ENCODE measurements around the gene COL13A1. TPM values are rescaled to one million over a fixed set of nuclear protein-coding genes. Genes with fewer than 3 reads are reported as not detected.
A peak's percentile ranks its signal among the peaks of the same experiment; 100 is the strongest.

COL13A1 gene
- polyA plus RNA-seq, 1 of the 3 experiments (the other 2 are of a cell fraction) = 26.7 TPM

GRCh38 chr10:69974551-69975155 lies 172.9 kb downstream of the COL13A1 start (continued):
- TF ChIP-seq PBX3 (IDR thresholded peaks at IDR 0.05) (peak; percentile 70), USF2 (IDR thresholded peaks at IDR 0.05; ENCODE audit: borderline replicate concordance, low read depth, low read length) (no peak), SIN3A (IDR thresholded peaks at IDR 0.05; ENCODE audit: borderline replicate concordance, low read depth, low read length) (no peak), CHD2 (IDR thresholded peaks at IDR 0.05; ENCODE audit: low read length, partially characterized antibody) (peak; percentile 94), EP300 (IDR thresholded peaks at IDR 0.05; ENCODE audit: borderline replicate concordance in 1 of 2, low read depth in 1 of 2, low read length in 1 of 2) (peak in 1 of 2 experiments; percentile 90; a peak in 3 of 4 replicates), USF1 (IDR thresholded peaks at IDR 0.05; ENCODE audit: borderline replicate concordance, low read depth) (no peak), ELF1 (IDR thresholded peaks at IDR 0.05) (no peak), TAF1 (IDR thresholded peaks at IDR 0.05; ENCODE audit: borderline replicate concordance, low read depth, low read length) (no peak), FOXM1 (IDR thresholded peaks at IDR 0.05; ENCODE audit: low read depth) (no peak), IRF3 (IDR thresholded peaks at IDR 0.05; ENCODE audit: low read depth, low read length) (peak; percentile 14; the same call in 1 of the 2 replicates), MXI1 (IDR thresholded peaks at IDR 0.05; ENCODE audit: low read depth, low read length) (peak; percentile 20; the same call in 1 of the 2 replicates), MAX (IDR thresholded peaks at IDR 0.05; ENCODE audit: low read depth) (no peak), RAD21 (IDR thresholded peaks at IDR 0.05; ENCODE audit: low read length) (peak; percentile 35), FOSL2 (IDR thresholded peaks at IDR 0.05; ENCODE audit: borderline replicate concordance, low read depth) (no peak), GATA2 (CRISPR knock-in tag; IDR thresholded peaks at IDR 0.05) (peak; percentile 39; the same call in 1 of the 2 replicates), RCOR1 (IDR thresholded peaks at IDR 0.05; ENCODE audit: low read length) (peak; percentile 90), EZH2phosphoT487 (IDR thresholded peaks at IDR 0.05; ENCODE audit: borderline replicate concordance, low read depth) (no peak), SMC3 (IDR thresholded peaks at IDR 0.05; ENCODE audit: low read depth, low read length) (no peak), NFIC (IDR thresholded peaks at IDR 0.05; ENCODE audit: borderline replicate concordance) (no peak), JUND (IDR thresholded peaks at IDR 0.05) (peak; percentile 32; the same call in 1 of the 2 replicates), RXRA (IDR thresholded peaks at IDR 0.05; ENCODE audit: borderline replicate concordance, low read depth) (peak; percentile 77), MEF2A (IDR thresholded peaks at IDR 0.05; ENCODE audit: borderline replicate concordance, low read depth) (no peak), YY1 (IDR thresholded peaks at IDR 0.05; ENCODE audit: low read depth) (no peak), NRF1 (IDR thresholded peaks at IDR 0.05; ENCODE audit: low read depth, low read length) (no peak), ZBTB33 (IDR thresholded peaks at IDR 0.05; ENCODE audit: borderline replicate concordance, low read depth) (no peak), TEAD4 (IDR thresholded peaks at IDR 0.05; ENCODE audit: borderline replicate concordance, insufficient read depth) (no peak)

Measured in SK-N-SH (cell line).